GM12878 (cell line): ENCODE measurements around the gene ANKS1A. TPM values are rescaled to one million over a fixed set of nuclear protein-coding genes. Genes with fewer than 3 reads are reported as not detected.

Source experiments
- CBX3 ChIP-seq: fragments of 200-600 bp; sonication (generic); IDR thresholded peaks from 2 replicates; pipeline ENCODE4 v1.6.1; 2016; ENCODE audit warnings: low read depth, borderline replicate concordance
- CHD2 ChIP-seq: IDR thresholded peaks from 2 replicates; pipeline ENCODE4 v1.6.1; 2011; ENCODE audit warnings: low read depth, low read length, improper control_type of control experiment, borderline replicate concordance
- CREB1 ChIP-seq: IDR thresholded peaks from 2 replicates; pipeline ENCODE4 v1.6.1; 2012; ENCODE audit warnings: low read depth, mild to moderate bottlenecking, inconsistent platforms
- CTCF ChIP-seq, 3 experiments: IDR thresholded peaks in 2 of 3; conservative IDR thresholded peaks in 1 of 3; 2 replicates each; pipeline ENCODE4 v1.5.1; 2011; ENCODE audit warnings: low read depth in 3 of 3, low read length in 3 of 3, mild to moderate bottlenecking in 3 of 3, control low read depth in 2 of 3, moderate library complexity in 2 of 3, inconsistent platforms in 1 of 3, mixed read lengths in 1 of 3; ENCODE audit not compliant: control insufficient read depth in 2 of 3, insufficient read depth in 1 of 3; ENCODE audit errors: extremely low read depth in 1 of 3
- HDGF ChIP-seq: fragments of 450-650 bp; IDR thresholded peaks from 2 replicates; pipeline ENCODE4 v1.6.1; 2016; ENCODE audit warnings: antibody characterized with exemption
- JUNB ChIP-seq: IDR thresholded peaks from 2 replicates; pipeline ENCODE4 v1.6.1; 2016; ENCODE audit warnings: antibody characterized with exemption, mild to moderate bottlenecking
- JUND ChIP-seq: IDR thresholded peaks from 2 replicates; pipeline ENCODE4 v1.6.1; 2012; ENCODE audit warnings: low read depth, mild to moderate bottlenecking, low read length, improper control_type of control experiment, moderate library complexity
- KAT2A ChIP-seq: conservative IDR thresholded peaks from 2 replicates; pipeline ENCODE4 v1.6.1; 2011; ENCODE audit warnings: low read depth, low read length; ENCODE audit not compliant: control insufficient read depth
- MEF2B ChIP-seq: fragments of 450-650 bp; IDR thresholded peaks from 2 replicates; pipeline ENCODE4 v1.6.1; 2018; ENCODE audit warnings: mild to moderate bottlenecking, moderate library complexity; ENCODE audit not compliant: partially characterized antibody, poor library complexity, severe bottlenecking
- NFXL1 ChIP-seq: fragments of 450-650 bp; IDR thresholded peaks from 2 replicates; pipeline ENCODE4 v1.6.1; 2017; ENCODE audit warnings: antibody characterized with exemption, mild to moderate bottlenecking, borderline replicate concordance
- RCOR1 ChIP-seq: conservative IDR thresholded peaks from 2 replicates; pipeline ENCODE4 v1.6.1; 2012; ENCODE audit warnings: low read depth, low read length, improper control_type of control experiment
- RFX5 ChIP-seq: IDR thresholded peaks from 2 replicates; pipeline ENCODE4 v1.6.1; 2011; ENCODE audit warnings: low read depth, low read length, improper control_type of control experiment
- SMAD1 ChIP-seq: fragments of 450-650 bp; IDR thresholded peaks from 2 replicates; pipeline ENCODE4 v1.6.1; 2018; ENCODE audit warnings: mild to moderate bottlenecking, low read depth; ENCODE audit not compliant: partially characterized antibody
- SMARCA5 ChIP-seq: fragments of 450-650 bp; IDR thresholded peaks from 2 replicates; pipeline ENCODE4 v1.6.1; 2017; ENCODE audit warnings: mild to moderate bottlenecking
- SMC3 ChIP-seq: IDR thresholded peaks from 2 replicates; pipeline ENCODE4 v1.6.1; 2011; ENCODE audit warnings: low read length, improper control_type of control experiment, borderline replicate concordance
- SREBF2 ChIP-seq: IDR thresholded peaks from 2 replicates; pipeline ENCODE4 v1.6.1; 2012; ENCODE audit warnings: mild to moderate bottlenecking, low read length
- STAT3 ChIP-seq: IDR thresholded peaks from 2 replicates; pipeline ENCODE4 v1.6.1; 2011; ENCODE audit warnings: low read depth, low read length, improper control_type of control experiment
- TAF1 ChIP-seq: IDR thresholded peaks from 2 replicates; pipeline ENCODE4 v1.6.1; 2011; ENCODE audit warnings: mild to moderate bottlenecking, low read depth, low read length, borderline replicate concordance
- YBX1 ChIP-seq: fragments of 450-650 bp; IDR thresholded peaks from 2 replicates; pipeline ENCODE4 v1.6.1; 2016; ENCODE audit warnings: antibody characterized with exemption
- YY1 ChIP-seq: IDR thresholded peaks from 2 replicates; pipeline ENCODE4 v1.6.1; 2011; ENCODE audit warnings: low read depth, mild to moderate bottlenecking, low read length
- ZBED1 ChIP-seq: IDR thresholded peaks from 2 replicates; pipeline ENCODE4 v1.6.1; 2016; ENCODE audit warnings: borderline replicate concordance
- ZBTB33 ChIP-seq: fragments of 450-650 bp; IDR thresholded peaks from 2 replicates; pipeline ENCODE4 v1.6.1; 2017; ENCODE audit warnings: mild to moderate bottlenecking
- ZNF274 ChIP-seq: IDR thresholded peaks from one replicate; pipeline ENCODE4 v1.8.0; 2011; ENCODE audit not compliant: insufficient read length, insufficient read depth
- ZZZ3 ChIP-seq: IDR thresholded peaks from 2 replicates; pipeline ENCODE4 v1.6.1; 2011; ENCODE audit warnings: low read depth; ENCODE audit not compliant: control insufficient read depth, insufficient read length
- polyA plus RNA-seq, 11 experiments: library from polyadenylated mRNA; depleted of rRNA in 4 of 11; unstranded in 6 of 11; stranded (reverse) in 5 of 11; fragments of >200 nt; fragmentation: Nextera tagmentation in 4 of 11; fragmentation: Illumina TruSeq in 1 of 11; extraction: Ambion mirVana in 4 of 11; extraction: Trizol in 1 of 11; gene quantifications; 1 replicate in 1 of 11; 2 replicates in 10 of 11; pipeline versions ENCODE4 v1.2.1 to v1.2.3, GENCODE V29; 2011 to 2016; ENCODE audit warnings: inconsistent platforms in 2 of 11, missing spikeins in 2 of 11, low read depth in 1 of 11
- total RNA-seq, 4 experiments: library from RNA; depleted of rRNA in 3 of 4; stranded (reverse); fragments of >200 nt in 3 of 4; fragmentation: Illumina TruSeq in 1 of 4; extraction: Trizol in 1 of 4; gene quantifications; 2 replicates each; pipeline versions ENCODE4 v1.2.1 to v1.2.3, GENCODE V29; 2013 to 2021
- TF ChIP-seq, protein P1 (sequence below): fragments of 450-650 bp; IDR thresholded peaks from 2 replicates; pipeline ENCODE4 v1.6.1; 2017; ENCODE audit warnings: low read depth, mild to moderate bottlenecking, moderate library complexity
- TF ChIP-seq, protein P2 (sequence below): fragments of 450-650 bp; IDR thresholded peaks from 2 replicates; pipeline ENCODE4 v1.6.1; 2016; ENCODE audit warnings: mild to moderate bottlenecking

ANKS1A gene
- total and polyA plus RNA-seq, 10 of the 15 experiments (the other 5 are each of a cell fraction or from before 2014, with no cell fraction given), result 0.60 to 7.0 (median 3.0) TPM

DNA sequence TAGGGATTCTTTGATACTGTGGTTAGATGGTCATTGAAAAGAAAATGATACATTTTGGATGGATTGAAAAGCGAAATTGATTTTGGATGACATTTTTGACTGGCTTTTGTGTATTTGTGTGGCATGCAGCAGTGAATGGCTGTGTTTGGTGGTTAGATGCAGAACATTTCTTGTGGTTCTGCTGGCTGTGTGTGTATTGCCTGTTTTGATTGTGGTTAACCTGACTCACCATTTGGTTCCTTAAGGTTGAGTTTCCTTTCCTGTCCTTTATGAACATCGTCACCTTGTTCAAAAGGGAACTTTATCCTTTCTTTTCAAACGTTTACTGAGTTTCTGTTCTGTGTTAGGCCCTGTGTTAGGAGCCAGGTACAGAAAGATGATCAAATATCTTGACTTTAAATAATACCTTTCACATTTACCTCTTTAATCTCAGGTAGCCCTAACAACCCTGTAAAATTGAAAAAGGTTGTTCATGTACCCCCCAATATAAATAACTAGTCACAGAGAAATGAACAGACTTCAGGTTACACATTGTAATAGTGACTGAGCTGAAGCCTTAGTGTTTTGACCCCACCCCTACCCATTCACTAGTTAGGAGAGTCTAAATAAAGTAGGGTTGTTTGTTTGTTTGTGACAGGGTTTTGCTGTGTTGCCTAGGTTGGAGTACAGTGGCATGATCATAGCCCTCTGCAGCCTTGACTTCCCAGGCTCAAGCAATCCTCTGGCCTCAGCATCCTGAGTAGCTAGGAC, 23.8 kb downstream of the ANKS1A start (continued):
- TF ChIP-seq, protein P1, sequence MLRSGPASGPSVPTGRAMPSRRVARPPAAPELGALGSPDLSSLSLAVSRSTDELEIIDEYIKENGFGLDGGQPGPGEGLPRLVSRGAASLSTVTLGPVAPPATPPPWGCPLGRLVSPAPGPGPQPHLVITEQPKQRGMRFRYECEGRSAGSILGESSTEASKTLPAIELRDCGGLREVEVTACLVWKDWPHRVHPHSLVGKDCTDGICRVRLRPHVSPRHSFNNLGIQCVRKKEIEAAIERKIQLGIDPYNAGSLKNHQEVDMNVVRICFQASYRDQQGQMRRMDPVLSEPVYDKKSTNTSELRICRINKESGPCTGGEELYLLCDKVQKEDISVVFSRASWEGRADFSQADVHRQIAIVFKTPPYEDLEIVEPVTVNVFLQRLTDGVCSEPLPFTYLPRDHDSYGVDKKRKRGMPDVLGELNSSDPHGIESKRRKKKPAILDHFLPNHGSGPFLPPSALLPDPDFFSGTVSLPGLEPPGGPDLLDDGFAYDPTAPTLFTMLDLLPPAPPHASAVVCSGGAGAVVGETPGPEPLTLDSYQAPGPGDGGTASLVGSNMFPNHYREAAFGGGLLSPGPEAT, result no peak
- TF ChIP-seq JUNB, result peak; percentile 46
- TF ChIP-seq JUND, result no peak
- no peak for TF ChIP-seq RFX5
- TF ChIP-seq MEF2B, result no peak
- no peak for TF ChIP-seq ZZZ3
- no peak for TF ChIP-seq STAT3
- TF ChIP-seq KAT2A, result no peak
- TF ChIP-seq, protein P2, sequence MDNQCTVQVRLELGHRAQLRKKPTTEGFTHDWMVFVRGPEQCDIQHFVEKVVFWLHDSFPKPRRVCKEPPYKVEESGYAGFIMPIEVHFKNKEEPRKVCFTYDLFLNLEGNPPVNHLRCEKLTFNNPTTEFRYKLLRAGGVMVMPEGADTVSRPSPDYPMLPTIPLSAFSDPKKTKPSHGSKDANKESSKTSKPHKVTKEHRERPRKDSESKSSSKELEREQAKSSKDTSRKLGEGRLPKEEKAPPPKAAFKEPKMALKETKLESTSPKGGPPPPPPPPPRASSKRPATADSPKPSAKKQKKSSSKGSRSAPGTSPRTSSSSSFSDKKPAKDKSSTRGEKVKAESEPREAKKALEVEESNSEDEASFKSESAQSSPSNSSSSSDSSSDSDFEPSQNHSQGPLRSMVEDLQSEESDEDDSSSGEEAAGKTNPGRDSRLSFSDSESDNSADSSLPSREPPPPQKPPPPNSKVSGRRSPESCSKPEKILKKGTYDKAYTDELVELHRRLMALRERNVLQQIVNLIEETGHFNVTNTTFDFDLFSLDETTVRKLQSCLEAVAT, result peak; percentile 91
- TF ChIP-seq SREBF2, result no peak
- TF ChIP-seq ZNF274, result no peak
- no peak for TF ChIP-seq SMAD1
- TF ChIP-seq CHD2, result no peak
- no peak for TF ChIP-seq NFXL1
- no peak for TF ChIP-seq YBX1
- no peak for TF ChIP-seq ZBTB33
- no peak for TF ChIP-seq RCOR1
- TF ChIP-seq SMARCA5, result no peak
- TF ChIP-seq CTCF (IDR thresholded peaks at IDR 0.05 in 2 of 3, conservative IDR thresholded peaks at IDR 0.05 in 1 of 3; ENCODE audit: control insufficient read depth in 2 of 3, extremely low read depth in 1 of 3, insufficient read depth in 1 of 3, low read depth in 3 of 3, low read length in 3 of 3), result no peak
- TF ChIP-seq YY1, result no peak
- TF ChIP-seq ZBED1, result no peak
- TF ChIP-seq CREB1, result 0 out of 2 replicates have a peak, but pooled peaks have one; percentile 23
- no peak for TF ChIP-seq SMC3
- no peak for TF ChIP-seq CBX3
- no peak for TF ChIP-seq HDGF
- no peak for TF ChIP-seq TAF1
